Aortic smooth muscle cell (primary cell): ENCODE data around the gene EDC4. TPM values are rescaled to one million over a fixed set of nuclear protein-coding genes. Genes with fewer than 3 reads are reported as not detected.

Source experiments
- total RNA-seq: library from RNA; depleted of rRNA; stranded (reverse); fragments of >200 nt; gene quantifications from 2 replicates; pipeline ENCODE4 v1.2.3, GENCODE V29; 2014

EDC4 gene, protein sequence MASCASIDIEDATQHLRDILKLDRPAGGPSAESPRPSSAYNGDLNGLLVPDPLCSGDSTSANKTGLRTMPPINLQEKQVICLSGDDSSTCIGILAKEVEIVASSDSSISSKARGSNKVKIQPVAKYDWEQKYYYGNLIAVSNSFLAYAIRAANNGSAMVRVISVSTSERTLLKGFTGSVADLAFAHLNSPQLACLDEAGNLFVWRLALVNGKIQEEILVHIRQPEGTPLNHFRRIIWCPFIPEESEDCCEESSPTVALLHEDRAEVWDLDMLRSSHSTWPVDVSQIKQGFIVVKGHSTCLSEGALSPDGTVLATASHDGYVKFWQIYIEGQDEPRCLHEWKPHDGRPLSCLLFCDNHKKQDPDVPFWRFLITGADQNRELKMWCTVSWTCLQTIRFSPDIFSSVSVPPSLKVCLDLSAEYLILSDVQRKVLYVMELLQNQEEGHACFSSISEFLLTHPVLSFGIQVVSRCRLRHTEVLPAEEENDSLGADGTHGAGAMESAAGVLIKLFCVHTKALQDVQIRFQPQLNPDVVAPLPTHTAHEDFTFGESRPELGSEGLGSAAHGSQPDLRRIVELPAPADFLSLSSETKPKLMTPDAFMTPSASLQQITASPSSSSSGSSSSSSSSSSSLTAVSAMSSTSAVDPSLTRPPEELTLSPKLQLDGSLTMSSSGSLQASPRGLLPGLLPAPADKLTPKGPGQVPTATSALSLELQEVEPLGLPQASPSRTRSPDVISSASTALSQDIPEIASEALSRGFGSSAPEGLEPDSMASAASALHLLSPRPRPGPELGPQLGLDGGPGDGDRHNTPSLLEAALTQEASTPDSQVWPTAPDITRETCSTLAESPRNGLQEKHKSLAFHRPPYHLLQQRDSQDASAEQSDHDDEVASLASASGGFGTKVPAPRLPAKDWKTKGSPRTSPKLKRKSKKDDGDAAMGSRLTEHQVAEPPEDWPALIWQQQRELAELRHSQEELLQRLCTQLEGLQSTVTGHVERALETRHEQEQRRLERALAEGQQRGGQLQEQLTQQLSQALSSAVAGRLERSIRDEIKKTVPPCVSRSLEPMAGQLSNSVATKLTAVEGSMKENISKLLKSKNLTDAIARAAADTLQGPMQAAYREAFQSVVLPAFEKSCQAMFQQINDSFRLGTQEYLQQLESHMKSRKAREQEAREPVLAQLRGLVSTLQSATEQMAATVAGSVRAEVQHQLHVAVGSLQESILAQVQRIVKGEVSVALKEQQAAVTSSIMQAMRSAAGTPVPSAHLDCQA (N-terminal part only)
- total RNA-seq, result 55.0 and 55.4 TPM in 2 replicates

DNA sequence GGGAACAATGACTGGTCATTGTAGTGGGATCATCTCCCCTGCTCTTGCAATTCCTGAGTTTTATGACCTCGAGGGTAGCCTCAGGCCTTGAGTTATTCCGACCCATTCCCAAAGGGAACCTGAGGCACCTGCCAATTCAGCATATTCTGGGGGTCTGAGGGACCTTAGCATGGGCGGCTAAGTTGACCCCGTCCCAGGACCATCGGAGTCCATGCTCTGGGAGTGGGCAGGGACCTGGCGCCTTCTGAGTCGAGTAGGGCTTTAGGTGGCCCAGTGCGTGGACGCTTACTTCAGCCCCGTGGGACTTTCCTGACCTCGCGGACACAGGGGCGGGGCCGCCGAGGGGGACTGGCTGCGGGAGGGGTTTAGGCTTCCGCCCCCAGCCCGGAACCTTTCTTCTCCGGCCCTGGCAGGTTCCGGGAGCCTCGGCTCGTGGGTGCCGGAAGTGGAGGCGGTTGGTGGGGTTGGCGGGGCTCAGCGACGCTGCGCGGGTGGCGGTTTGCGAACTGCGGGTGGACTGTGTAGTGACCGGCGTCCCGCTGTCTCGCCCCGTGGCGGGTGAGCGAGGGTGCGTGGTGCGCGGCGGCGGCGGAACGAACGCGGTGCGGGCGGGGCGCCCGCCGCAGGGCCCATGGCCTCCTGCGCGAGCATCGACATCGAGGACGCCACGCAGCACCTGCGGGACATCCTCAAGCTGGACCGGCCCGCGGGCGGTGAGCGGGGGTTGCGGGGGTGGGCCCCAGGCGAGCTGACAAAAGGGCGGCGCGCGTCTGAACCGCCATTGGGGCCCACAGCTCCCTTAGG, at the start of gene EDC4:
TSS of gene EDC4 (plus strand) at position 422 of the 804 bp plus-strand sequence. CDS start at position 632, 210 bp downstream.

GRCh38 chr16:67841816-67842508, 30.9 kb upstream of the EDC4 start, which contains the start of gene THAP11:
Gene THAP11, plus strand, starts transcription at chr16:67842320. Its CDS starts 235 bp downstream, at chr16:67842555.

GRCh38 chr16:67846320-67847063, 26.4 kb upstream of the EDC4 start, which contains the start of gene NUTF2:
Gene NUTF2, plus strand, starts transcription at chr16:67846933. Its CDS starts 18,198 bp downstream, at chr16:67865131.

DNA sequence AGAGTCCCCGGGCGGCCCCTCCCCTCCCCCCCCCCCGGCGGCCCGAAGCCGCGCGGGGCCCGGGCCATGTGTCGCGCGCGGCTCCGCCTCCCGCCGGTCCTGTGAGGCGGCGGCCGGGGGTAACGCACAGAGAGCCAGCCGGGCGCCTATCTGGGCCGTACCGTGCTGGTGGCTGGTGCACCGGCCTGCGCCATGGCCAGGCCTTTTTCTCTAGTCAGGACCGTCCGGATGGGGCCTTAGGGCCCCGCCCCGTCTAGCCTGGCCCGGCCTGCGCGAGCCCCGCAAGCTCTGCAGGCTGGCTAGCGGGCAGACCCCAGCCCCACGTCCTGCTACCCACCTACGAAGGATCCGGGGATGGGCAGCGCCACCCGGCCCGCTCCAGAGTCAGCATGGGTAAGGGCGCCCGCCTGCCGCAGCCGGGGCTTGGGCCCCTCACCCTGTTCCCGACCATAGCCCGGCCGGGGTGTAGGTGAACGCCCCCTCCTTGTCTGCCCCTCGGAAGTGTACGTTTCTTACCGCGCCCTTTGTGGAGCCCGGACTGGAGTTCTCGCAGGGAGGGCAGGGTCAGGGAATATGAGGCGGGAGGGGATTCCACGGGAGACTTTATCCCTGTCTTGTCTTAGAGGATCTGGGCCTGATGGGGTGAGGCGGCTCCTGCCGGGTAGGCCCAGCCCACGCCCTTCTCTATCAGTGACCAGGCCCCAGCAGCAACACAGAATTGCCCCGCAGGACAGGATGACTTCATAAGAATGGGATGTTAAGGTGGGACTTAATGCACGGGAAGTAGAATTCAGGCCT, 25.6 kb upstream of the EDC4 start, which contains the start of gene CENPT:
TSS of gene CENPT (minus strand) at position 630 of the 798 bp plus-strand sequence. CDS start 13,834 bp downstream, outside the sequence.

DNA sequence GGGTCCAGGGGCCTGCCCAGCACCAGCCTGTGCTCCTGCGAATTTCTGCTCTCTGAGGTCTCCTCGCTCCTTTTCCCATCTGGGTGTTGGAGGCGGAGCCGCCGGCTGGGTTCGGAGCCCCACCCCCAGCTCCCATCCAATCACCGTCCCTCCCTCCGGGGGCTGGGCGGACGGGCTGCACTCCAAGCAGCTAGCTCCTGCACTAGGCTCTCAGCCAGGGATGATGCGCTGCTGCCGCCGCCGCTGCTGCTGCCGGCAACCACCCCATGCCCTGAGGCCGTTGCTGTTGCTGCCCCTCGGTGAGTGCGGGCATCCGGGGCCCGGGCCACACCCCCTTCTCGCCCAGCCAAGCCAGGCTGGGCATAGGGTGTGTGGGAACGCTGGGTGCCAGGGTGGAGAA, 11.8 kb downstream of the EDC4 start, which contains the start of gene NRN1L:
TSS of gene NRN1L (plus strand) at position 202 of the 400 bp plus-strand sequence. CDS start at position 221, 19 bp downstream.

GRCh38 chr16:67892899-67893742, 20.3 kb downstream of the EDC4 start, which contains the start of gene PSKH1:
Gene PSKH1, plus strand, starts transcription at chr16:67893254. Its CDS starts 15,496 bp downstream, at chr16:67908750.

Other genes starting within 250 kb of the EDC4 start
- gene CARMIL2, start 227.9 kb upstream of the EDC4 start, total RNA-seq, result 0.19 and 0.26 TPM in 2 replicates
- 9.6 and 13.7 TPM in 2 replicates for gene ACD, start 212.8 kb upstream of the EDC4 start, total RNA-seq
- 2.5 and 3.4 TPM in 2 replicates for gene PARD6A, start 212.1 kb upstream of the EDC4 start, total RNA-seq
- gene ENKD1, start 206.3 kb upstream of the EDC4 start, total RNA-seq, result 17.7 and 19.7 TPM in 2 replicates
- 3.9 and 4.8 TPM in 2 replicates for gene C16orf86, start 206.2 kb upstream of the EDC4 start, total RNA-seq
- gene GFOD2, start 153.7 kb upstream of the EDC4 start, total RNA-seq, result 13.8 and 15.2 TPM in 2 replicates
- gene RANBP10, start 66.5 kb upstream of the EDC4 start, total RNA-seq, result 3.6 and 4.7 TPM in 2 replicates
- gene TSNAXIP1, start 66.2 kb upstream of the EDC4 start, total RNA-seq, result 0.99 and 1.1 TPM in 2 replicates
- 27.5 and 28.2 TPM in 2 replicates for gene THAP11, start 30.7 kb upstream of the EDC4 start, total RNA-seq
- 119 and 132 TPM in 2 replicates for gene NUTF2, start 26.1 kb upstream of the EDC4 start, total RNA-seq
- gene CENPT, start 25.4 kb upstream of the EDC4 start, total RNA-seq, result 20.6 and 27.5 TPM in 2 replicates
- gene NRN1L, start 11.8 kb downstream of the EDC4 start, total RNA-seq, result not detected in 2 replicates
- 14.0 and 16.2 TPM in 2 replicates for gene PSKH1, start 20.2 kb downstream of the EDC4 start, total RNA-seq
- gene CTRL, start 58.8 kb downstream of the EDC4 start, total RNA-seq, result 0.66 and 0.75 TPM in 2 replicates
- 61.7 and 76.1 TPM in 2 replicates for gene PSMB10, start 63.8 kb downstream of the EDC4 start, total RNA-seq
- gene LCAT, start 71.1 kb downstream of the EDC4 start, total RNA-seq, result 6.0 and 8.2 TPM in 2 replicates
- 97.6 and 138 TPM in 2 replicates for gene SLC12A4, start 95.6 kb downstream of the EDC4 start, total RNA-seq
- gene DPEP3, start 107.4 kb downstream of the EDC4 start, total RNA-seq, result not detected in 2 replicates
- not detected in 2 replicates for gene DPEP2, start 126.4 kb downstream of the EDC4 start, total RNA-seq
- gene DPEP2NB, start 142.9 kb downstream of the EDC4 start, total RNA-seq, result not detected in 2 replicates
- 7.2 and 9.0 TPM in 2 replicates for gene DDX28, start 150.2 kb downstream of the EDC4 start, total RNA-seq
- 13.2 and 18.0 TPM in 2 replicates for gene DUS2, start 150.2 kb downstream of the EDC4 start, total RNA-seq
- 7.8 and 9.6 TPM in 2 replicates for gene NFATC3, start 212.3 kb downstream of the EDC4 start, total RNA-seq